A673 (cell line): ENCODE data around the gene VANGL2.

Experiments used
- CTCF ChIP-seq: fragments of 300-800, 200-600 bp; sonication (generic); conservative IDR thresholded peaks from 2 replicates; pipeline ENCODE4 v1.5.1; 2017; ENCODE audit warnings: low read depth, mild to moderate bottlenecking, antibody characterized with exemption, low read length, moderate library complexity, mixed read lengths
- EZH2 ChIP-seq: fragments of 200-600 bp; sonication (generic); IDR thresholded peaks from 2 replicates; pipeline ENCODE4 v1.6.1; 2017; ENCODE audit warnings: borderline replicate concordance, low read depth, mild to moderate bottlenecking, mixed read lengths, antibody characterized with exemption, low read length; ENCODE audit not compliant: poor library complexity, severe bottlenecking

GRCh38 chr1:160402001-160402795 is 1.8 kb downstream of the VANGL2 start:
- TF ChIP-seq CTCF (no peak), EZH2 (no peak)
